K562 (cell line): ENCODE data around the gene ZNF862. TPM values are rescaled to one million over a fixed set of nuclear protein-coding genes. Genes with fewer than 3 reads are reported as not detected.

Experiments
- BRCA1 ChIP-seq, 2 experiments: fragments of 450-650 bp in 1 of 2; sonication (generic) in 1 of 2; formaldehyde crosslinking in 1 of 2; IDR thresholded peaks; 2 replicates each; pipeline versions ENCODE4 v1.5.0 to v1.6.1; 2017 to 2020; ENCODE audit warnings: mild to moderate bottlenecking in 1 of 2, missing genetic modification reagents in 1 of 2
- ESRRA ChIP-seq: fragments of 450-650 bp; IDR thresholded peaks from 2 replicates; pipeline ENCODE4 v1.6.1; 2014; ENCODE audit warnings: low read depth, mild to moderate bottlenecking, moderate library complexity, borderline replicate concordance
- HOMEZ ChIP-seq: fragments of 250-450 bp; sonication (Bioruptor Pico); IDR thresholded peaks from 2 replicates; pipeline ENCODE4 v1.4.0; 2020; ENCODE audit warnings: mild to moderate bottlenecking, moderate library complexity
- MCM7 ChIP-seq, 2 experiments: fragments of 450-650 bp; IDR thresholded peaks; 2 replicates each; pipeline ENCODE4 v1.6.1; 2016 to 2018
- MEF2A ChIP-seq: IDR thresholded peaks from 2 replicates; pipeline ENCODE4 v1.6.1; 2011; ENCODE audit warnings: low read depth, mild to moderate bottlenecking, low read length, moderate library complexity; ENCODE audit not compliant: control insufficient read depth
- NCOA4 ChIP-seq: fragments of 450-650 bp; IDR thresholded peaks from 2 replicates; pipeline ENCODE4 v1.6.1; 2018; ENCODE audit warnings: mild to moderate bottlenecking; ENCODE audit not compliant: partially characterized antibody
- REST ChIP-seq, 2 experiments: fragments of 450-650 bp; formaldehyde crosslinking in 1 of 2; IDR thresholded peaks; 2 replicates each; pipeline versions ENCODE4 v1.4.0 to v1.6.1; 2014 to 2020; ENCODE audit warnings: mild to moderate bottlenecking in 2 of 2, borderline replicate concordance in 1 of 2, low read depth in 1 of 2
- SRSF9 ChIP-seq: fragments of 200-400 bp; formaldehyde crosslinking; IDR thresholded peaks from 2 replicates; pipeline ENCODE4 v1.6.1; 2017; ENCODE audit warnings: low read depth, low read length, borderline replicate concordance
- STAG1 ChIP-seq: sonication (generic); formaldehyde crosslinking; IDR thresholded peaks from 2 replicates; pipeline ENCODE4 v1.5.0; 2020; ENCODE audit warnings: missing genetic modification reagents, borderline replicate concordance
- TEAD1 ChIP-seq, 2 experiments: fragments of 450-650 bp in 1 of 2; sonication (generic) in 1 of 2; formaldehyde crosslinking; IDR thresholded peaks; 2 replicates each; pipeline versions ENCODE4 v1.4.0 to v1.8.0; 2020 to 2022; ENCODE audit warnings: mild to moderate bottlenecking in 2 of 2, missing genetic modification reagents in 1 of 2
- ZC3H8 ChIP-seq: fragments of 450-650 bp; IDR thresholded peaks from 2 replicates; pipeline ENCODE4 v1.6.1; 2017
- ZNF436 ChIP-seq: fragments of 250-450, 450-650 bp; sonication (Bioruptor Pico); formaldehyde crosslinking; IDR thresholded peaks from 2 replicates; pipeline ENCODE4 v1.7.0; 2020; ENCODE audit warnings: mild to moderate bottlenecking
- ZNF583 ChIP-seq: fragments of 250-450 bp; sonication (Bioruptor Pico); IDR thresholded peaks from 2 replicates; pipeline ENCODE4 v1.4.0; 2020
- ZNF707 ChIP-seq: fragments of 250-450 bp; sonication (Bioruptor Pico); conservative IDR thresholded peaks from 2 replicates; pipeline ENCODE4 v1.8.0; 2022; ENCODE audit warnings: inconsistent platforms, mild to moderate bottlenecking, moderate library complexity
- polyA plus RNA-seq, 8 experiments: library from polyadenylated mRNA; depleted of rRNA in 4 of 8; stranded (reverse) in 5 of 8; unstranded in 3 of 8; fragments of >200 nt; fragmentation: Nextera tagmentation in 2 of 8; fragmentation: Illumina TruSeq in 1 of 8; extraction: Ambion mirVana in 2 of 8; extraction: Trizol in 1 of 8; gene quantifications; 2 replicates each; pipeline versions ENCODE4 v1.2.1 to v1.2.3, GENCODE V29; 2011 to 2014; ENCODE audit warnings: inconsistent platforms in 1 of 8, missing spikeins in 1 of 8
- total RNA-seq, 7 experiments: library from RNA; depleted of rRNA in 6 of 7; stranded (reverse); fragments of >200 nt in 6 of 7; fragmentation: Illumina TruSeq in 2 of 7; extraction: Trizol in 2 of 7; gene quantifications; 2 replicates each; pipeline versions ENCODE4 v1.2.1 to v1.2.3, GENCODE V29; 2011 to 2021; ENCODE audit warnings: low replicate concordance in 1 of 7

ZNF862 gene
- total and polyA plus RNA-seq, 9 of the 15 experiments (the other 6 are each of a cell fraction or from before 2014, with no cell fraction given), result 1.1 to 3.9 (median 2.6) TPM

GRCh38 chr7:149799397-149800168 is 38.6 kb upstream of the ZNF862 start (continued):
- TF ChIP-seq REST (IDR thresholded peaks at IDR 0.05; ENCODE audit: borderline replicate concordance) (peak; percentile 52), REST (CRISPR knock-in tag; IDR thresholded peaks at IDR 0.05; ENCODE audit: low read depth) (no peak), BRCA1 (IDR thresholded peaks at IDR 0.05) (no peak), BRCA1 (CRISPR knock-in tag; IDR thresholded peaks at IDR 0.05) (0 out of 2 replicates have a peak, but pooled peaks have one; percentile 37), ZNF436 (CRISPR knock-in tag) (no peak), NCOA4 (no peak), ZC3H8 (no peak), STAG1 (CRISPR knock-in tag) (peak; percentile 86), SRSF9 (no peak), ESRRA (peak; percentile 73), ZNF583 (CRISPR knock-in tag) (no peak), ZNF707 (CRISPR knock-in tag) (no peak), HOMEZ (CRISPR knock-in tag) (no peak), MEF2A (no peak), MCM7 (IDR thresholded peaks at IDR 0.05) (no peak), TEAD1 (CRISPR knock-in tag; IDR thresholded peaks at IDR 0.05) (0 out of 4 replicates have a peak, but pooled peaks of 1 of the 2 experiments have one; percentile 26)
